Esophagus muscularis mucosa (tissue), 3 donors: ENCODE measurements around the gene IRAG1.

ENCODE experiments used
- CTCF ChIP-seq, 3 experiments: fragments of 200-600 bp in 2 of 3; fragments of 450-650 bp in 1 of 3; sonication (generic) in 2 of 3; IDR thresholded peaks; one replicate each; pipeline ENCODE4 v1.5.1; 2017 to 2019; ENCODE audit warnings: antibody characterized with exemption in 3 of 3, mild to moderate bottlenecking in 2 of 3, moderate library complexity in 1 of 3
- POLR2AphosphoS5 ChIP-seq, 2 donors: sonication (generic); formaldehyde crosslinking; IDR thresholded peaks; one replicate each; pipeline ENCODE4 v1.6.1; 2017; ENCODE audit warnings: antibody characterized with exemption in 2 of 2

- TF ChIP-seq POLR2AphosphoS5 (IDR thresholded peaks at IDR 0.05): no peak
- TF ChIP-seq CTCF (IDR thresholded peaks at IDR 0.05): no peak
Measured at GRCh38 chr11:10728154-10728553, 34.6 kb upstream of the IRAG1 start.
